Stimulated activated CD4-positive, alpha-beta T cell treated with anti-CD3 and anti-CD28 coated beads, Interleukin-15, amount 100 ng/mL, for 1 hour (primary cell): Measurements from ENCODE around the gene CIC.
A peak's percentile ranks its signal among the peaks of the same experiment; 100 is the strongest.
"Not testable (repeated sequence)": the region's sequence is repeated elsewhere in the genome, so short reads cannot be mapped to it uniquely, and the experiment has no call there.

Experiments used
- DNase-seq, 2 donors: peaks; one replicate each; pipeline ENCODE4 v3.0.0-alpha.2; 2020; ENCODE audit warnings: low read depth in 1 of 2, low spot score in 1 of 2

Gene CIC

GRCh38 chr19:42254089-42254849, 14.8 kb upstream of the CIC start:
- DNase-seq, result peak; percentile 62 to 72

GRCh38 chr19:42254850-42255765, 13.9 kb upstream of the CIC start, which contains the start of gene ERF:
Gene ERF (minus strand): TSS chr19:42255128. CDS start chr19:42254999, 129 bp downstream.
- DNase-seq, result peak; percentile 91 to 94

DNA sequence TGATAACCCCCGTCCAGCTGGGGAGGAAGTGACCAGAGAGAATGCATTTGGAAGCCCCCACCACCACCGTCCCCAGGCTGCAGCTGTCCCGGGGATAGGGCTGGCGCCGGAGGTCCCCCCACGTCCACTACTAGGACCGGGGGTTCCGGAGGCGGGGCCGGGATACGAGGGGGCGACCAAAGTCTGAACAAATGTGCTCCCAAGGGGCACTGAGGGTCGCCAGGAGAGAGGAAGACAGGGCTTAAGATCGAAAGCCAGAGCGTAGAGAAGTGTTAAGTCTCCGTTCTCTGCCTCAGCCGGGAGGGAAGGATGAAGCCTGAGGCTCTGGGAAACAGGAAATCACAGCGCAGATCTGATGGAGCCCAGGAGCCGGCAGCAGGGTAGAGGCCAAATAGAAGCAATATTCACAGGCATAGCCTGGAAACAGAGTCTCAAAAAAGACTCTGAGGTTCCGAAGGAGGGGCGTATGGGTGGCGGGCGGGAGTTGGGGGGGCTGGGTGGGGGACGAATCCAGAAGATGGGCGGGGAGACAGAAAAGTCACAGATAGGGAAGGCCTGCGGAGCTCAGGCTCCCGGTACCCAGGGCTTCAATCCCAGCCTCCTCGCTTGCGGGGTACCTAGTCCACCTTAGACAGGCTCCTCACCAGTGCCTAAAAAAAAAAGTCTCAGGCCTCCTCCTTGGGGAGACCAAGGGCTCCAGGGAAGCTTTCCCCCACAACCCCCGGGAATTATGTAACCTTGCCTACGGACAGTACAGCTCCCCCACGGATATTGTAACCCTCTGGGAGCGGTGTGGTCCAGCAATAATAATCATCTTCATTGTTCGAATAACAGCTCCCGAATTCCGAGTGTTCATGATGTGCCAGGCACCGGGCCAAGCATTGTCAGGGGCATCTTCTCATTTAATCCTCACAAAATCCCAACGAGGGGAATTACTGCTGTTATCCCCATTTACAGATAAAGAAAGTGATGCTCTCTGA, 13.0 kb upstream of the CIC start:
- DNase-seq, result no peak

DNA sequence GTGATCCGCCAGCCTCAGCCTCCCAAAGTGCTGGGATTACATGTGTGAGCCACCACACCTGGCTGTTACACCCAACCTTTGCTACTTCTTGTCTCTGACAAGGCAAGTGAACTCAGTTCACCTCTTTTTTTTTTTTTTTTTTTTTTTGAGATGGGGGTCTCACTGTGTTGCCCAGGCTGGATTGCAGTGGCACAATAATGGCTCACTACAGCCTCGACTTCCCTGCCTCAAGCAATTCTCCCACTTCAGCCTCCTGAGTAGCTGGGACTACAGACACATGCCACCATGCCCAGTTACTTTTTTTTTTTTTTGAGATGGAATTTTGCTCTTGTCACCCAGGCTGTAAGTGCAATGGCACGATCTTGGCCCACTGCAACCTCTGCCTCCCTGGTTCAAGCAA, 11.2 kb upstream of the CIC start:
- DNase-seq, result not testable (repeated sequence)

GRCh38 chr19:42261763-42262162, 7.3 kb upstream of the CIC start:
- no peak for DNase-seq

DNA sequence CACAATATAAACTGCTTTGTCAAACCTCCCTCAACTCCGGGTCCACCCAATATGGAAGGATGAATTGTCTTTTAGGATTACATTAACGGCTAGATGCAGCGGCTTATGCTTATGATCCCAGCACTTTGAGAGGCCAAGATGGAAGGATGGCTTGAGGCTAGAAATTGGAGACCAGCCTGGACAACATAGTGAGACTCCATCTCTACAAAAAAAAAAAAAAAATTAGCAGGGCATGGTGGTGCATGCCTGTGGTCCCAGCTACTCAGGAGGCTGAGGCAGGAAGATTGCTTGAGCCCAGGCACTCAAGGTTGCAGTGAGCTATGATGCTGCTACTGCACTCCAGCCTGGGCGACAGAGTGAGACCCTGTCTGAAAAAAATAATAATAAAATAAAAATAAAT, 2.9 kb upstream of the CIC start:
- DNase-seq, result not testable (repeated sequence)

DNA sequence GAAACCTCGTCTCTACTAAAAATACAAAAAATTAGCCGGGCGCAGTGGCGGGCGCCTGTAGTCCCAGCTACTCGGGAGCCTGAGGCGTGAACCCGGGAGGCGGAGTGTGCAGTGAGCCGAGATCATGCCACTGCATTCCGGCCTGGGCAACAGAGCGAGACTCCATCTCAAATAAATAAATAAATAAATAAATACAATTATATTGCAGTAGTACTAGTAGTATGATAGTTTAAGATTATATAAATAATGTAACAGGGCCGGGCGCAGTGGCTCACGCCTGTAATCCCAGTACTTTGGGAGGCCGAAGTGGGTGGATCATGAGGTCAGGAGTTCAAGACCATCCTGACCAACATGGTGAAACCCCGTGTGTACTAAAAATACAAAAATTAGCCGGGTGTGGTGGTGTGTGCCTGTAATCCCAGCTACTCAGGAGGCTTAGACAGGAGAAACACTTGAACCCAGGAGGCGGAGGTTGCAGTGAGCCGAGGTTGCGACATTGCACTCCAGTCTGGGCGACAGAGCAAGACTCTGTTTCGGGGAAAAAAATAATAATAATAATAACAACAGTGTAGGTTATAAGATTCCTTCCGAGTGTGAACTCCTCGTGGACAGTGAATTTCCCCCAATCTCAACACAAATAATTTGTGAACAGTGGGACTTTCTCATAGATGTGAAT, 2.0 kb upstream of the CIC start:
- DNase-seq, result not testable (repeated sequence)

DNA sequence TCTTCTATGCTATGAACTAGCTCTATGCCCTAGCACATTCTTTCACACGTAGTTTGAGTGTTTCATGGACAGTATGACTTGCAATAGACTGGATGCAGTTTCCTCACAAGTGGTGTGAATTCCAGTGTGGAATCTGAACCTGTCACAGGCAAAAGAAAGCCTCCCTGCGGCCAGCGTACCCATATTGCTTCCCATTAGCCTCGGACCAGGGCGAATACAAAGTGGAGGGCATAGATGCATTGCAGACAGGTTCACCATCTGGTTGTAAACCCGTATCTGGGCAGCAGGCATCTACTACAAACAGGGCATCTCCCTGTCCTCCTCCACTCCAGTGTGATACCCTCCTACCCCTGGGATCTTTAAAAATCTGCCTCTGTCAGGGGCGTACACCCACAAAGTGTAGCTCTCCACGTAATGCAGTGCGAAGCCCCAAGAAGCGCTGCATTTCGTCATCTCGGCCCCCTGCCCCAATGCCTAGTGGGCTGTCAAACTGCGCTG, 1.4 kb upstream of the CIC start:
- DNase-seq, result no peak

- DNase-seq, result peak; percentile 90 to 95
Measured at GRCh38 chr19:42268142-42268703, 829 bp upstream of the CIC start.

DNA sequence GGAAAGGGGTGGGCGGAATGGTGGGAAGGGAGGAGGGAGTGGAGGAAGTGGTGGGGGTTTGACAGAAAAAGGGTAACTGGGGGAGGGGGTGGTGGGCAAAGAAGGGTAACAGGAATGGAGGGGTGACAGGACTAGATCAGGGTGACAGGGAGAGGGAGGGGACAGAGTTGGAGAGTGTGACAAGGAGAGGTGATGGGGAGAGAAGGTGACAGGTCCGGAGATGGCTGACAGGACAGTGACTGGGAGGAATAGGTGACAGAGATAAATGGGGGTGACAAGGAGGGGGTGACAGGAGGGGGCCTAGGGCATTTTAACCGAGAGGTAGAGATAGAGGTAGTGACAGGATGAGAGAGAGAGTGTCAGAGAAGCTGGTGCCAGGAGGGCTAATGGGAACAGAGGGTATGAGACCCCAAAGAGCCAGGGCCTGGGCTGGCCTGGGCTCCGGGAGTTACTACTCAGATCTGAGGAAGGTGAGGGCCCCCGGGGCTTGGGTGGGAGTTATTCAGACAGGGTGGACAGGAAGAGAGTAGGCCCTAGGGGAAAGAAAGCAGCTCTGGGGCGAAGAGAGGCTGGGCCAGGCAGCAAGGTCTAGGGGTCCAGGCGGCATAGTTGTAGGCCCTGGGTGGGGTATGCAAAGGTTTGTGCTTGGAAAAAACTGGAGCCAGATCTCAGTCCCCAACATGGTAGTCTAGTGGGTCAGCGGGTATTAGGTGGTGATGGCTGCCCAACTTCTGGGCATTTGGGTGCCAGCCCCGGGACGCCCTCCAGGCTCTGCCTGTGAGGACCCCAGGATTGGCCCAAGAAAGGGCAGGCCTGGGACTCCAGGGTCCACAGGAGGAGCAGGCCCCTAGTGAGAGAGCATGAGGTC, 660 bp downstream of the CIC start:
- no peak for DNase-seq

GRCh38 chr19:42270346-42271044, 1.4 kb downstream of the CIC start:
- peak in 1 of 2 donors; percentile 49 for DNase-seq

DNA sequence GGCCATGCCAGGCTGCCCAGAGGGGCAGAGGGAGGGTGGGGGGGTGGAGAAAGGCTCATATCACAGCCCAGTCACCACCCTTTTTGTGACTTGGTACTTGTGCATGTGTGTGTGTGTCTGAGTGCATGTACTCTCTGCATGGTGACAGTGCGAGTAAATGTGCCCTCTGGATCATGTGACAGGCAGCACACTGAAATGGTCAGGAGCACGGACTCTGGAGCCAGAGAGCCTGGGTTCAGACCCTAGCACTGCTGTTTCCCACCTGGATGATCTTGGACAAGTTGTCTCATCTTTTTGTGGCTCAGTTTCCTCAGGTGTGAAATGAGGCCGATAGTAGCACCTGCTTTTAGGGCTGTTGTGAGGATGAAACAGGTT, 2.0 kb downstream of the CIC start:
- DNase-seq, result no peak

- DNase-seq, result no peak
Measured at GRCh38 chr19:42271861-42272534, 2.9 kb downstream of the CIC start.

- DNase-seq, result no peak
Measured at GRCh38 chr19:42272535-42272897, 3.5 kb downstream of the CIC start.

DNA sequence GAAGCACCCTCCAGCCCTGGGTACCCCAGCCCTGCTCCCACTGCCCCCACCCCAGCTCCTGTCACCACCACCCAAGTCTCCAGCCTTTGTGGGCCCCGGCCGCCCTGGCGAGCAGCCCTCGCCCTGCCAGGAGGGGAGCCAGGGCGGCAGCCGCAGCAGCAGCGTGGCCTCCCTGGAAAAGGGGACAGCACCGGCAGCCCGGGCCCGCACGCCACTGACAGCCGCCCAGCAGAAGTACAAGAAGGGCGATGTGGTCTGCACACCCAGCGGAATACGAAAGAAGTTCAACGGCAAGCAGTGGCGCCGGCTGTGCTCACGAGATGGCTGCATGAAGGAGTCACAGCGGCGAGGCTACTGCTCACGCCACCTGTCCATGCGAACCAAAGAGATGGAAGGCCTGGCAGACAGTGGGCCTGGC, 3.9 kb downstream of the CIC start:
- DNase-seq, result no peak

DNA sequence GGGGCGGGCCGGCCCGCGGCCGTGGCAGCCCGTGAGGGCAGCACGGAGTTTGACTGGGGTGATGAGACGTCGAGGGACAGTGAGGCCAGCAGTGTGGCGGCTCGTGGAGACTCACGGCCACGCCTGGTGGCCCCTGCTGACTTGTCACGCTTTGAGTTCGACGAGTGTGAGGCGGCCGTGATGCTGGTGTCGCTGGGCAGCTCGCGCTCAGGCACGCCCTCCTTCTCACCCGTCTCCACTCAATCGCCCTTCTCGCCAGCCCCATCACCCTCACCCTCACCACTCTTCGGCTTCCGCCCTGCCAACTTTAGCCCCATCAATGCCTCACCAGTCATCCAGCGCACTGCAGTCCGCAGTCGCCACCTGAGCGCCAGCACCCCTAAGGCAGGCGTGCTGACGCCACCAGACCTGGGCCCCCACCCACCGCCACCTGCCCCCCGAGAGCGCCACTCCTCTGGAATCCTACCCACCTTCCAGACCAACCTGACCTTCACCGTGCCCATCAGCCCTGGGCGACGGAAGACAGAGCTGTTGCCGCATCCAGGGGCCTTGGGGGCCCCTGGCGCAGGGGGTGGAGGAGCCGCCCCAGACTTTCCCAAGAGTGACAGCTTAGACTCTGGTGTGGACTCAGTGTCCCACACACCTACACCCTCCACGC, 4.5 kb downstream of the CIC start:
- no peak for DNase-seq

DNA sequence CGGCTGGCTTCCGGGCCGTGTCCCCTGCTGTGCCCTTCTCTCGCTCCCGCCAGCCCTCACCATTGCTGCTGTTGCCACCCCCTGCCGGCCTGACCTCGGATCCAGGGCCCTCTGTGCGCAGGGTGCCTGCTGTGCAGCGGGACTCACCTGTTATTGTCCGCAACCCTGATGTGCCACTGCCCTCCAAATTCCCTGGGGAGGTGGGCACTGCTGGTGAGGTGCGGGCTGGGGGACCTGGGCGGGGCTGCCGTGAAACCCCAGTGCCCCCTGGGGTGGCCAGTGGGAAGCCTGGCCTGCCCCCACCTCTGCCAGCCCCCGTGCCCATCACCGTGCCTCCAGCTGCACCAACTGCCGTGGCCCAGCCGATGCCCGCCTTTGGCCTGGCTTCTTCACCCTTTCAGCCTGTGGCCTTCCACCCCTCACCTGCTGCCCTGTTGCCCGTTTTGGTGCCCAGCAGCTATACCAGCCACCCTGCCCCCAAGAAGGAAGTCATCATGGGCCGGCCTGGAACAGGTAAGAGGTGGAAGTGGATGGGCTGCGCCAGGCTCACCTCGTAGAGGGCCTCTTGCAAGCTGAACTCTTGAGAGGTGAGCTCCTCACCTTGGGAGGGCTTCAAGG, 5.1 kb downstream of the CIC start:
- DNase-seq, result no peak
